SK-N-SH treated with all-trans-retinoic acid at 6 μM for 48 hours (cell line): ENCODE measurements around the gene ARVCF.

Source experiments
- ATAC-seq: fragments of 200-7000 bp; cut with Tn5 transposase; 3 replicates; pipeline ENCODE4 v1.9.1; 2020; ENCODE audit warnings: mild to moderate bottlenecking, moderate library complexity
- ARNTL ChIP-seq: fragments of 450-650 bp; formaldehyde crosslinking; IDR thresholded peaks from 2 replicates; pipeline ENCODE4 v1.5.0; 2020; ENCODE audit warnings: low read depth, mild to moderate bottlenecking, moderate library complexity, borderline replicate concordance
- BACH2 ChIP-seq: fragments of 250-450 bp; sonication (Bioruptor Pico); IDR thresholded peaks from 2 replicates; pipeline ENCODE4 v1.9.0; 2021; ENCODE audit warnings: mild to moderate bottlenecking, borderline replicate concordance
- CREB5 ChIP-seq: fragments of 250-450 bp; sonication (Bioruptor Pico); IDR thresholded peaks from 2 replicates; pipeline ENCODE4 v1.5.1; 2020; ENCODE audit warnings: low read depth, mild to moderate bottlenecking, moderate library complexity
- CSDC2 ChIP-seq: fragments of 250-450 bp; sonication (Bioruptor Pico); IDR thresholded peaks from 2 replicates; pipeline ENCODE4 v1.5.0; 2020; ENCODE audit warnings: mild to moderate bottlenecking, moderate library complexity
- CSRNP3 ChIP-seq: fragments of 250-450 bp; sonication (Bioruptor Pico); IDR thresholded peaks from 2 replicates; pipeline ENCODE4 v1.5.1; 2021; ENCODE audit warnings: mild to moderate bottlenecking, moderate library complexity
- ESRRG ChIP-seq: fragments of 250-450 bp; sonication (Bioruptor Pico); IDR thresholded peaks from 2 replicates; pipeline ENCODE4 v1.6.1; 2021; ENCODE audit warnings: mild to moderate bottlenecking
- GLIS3 ChIP-seq: fragments of 250-450 bp; sonication (Bioruptor Pico); IDR thresholded peaks from 2 replicates; pipeline ENCODE4 v1.5.0; 2020; ENCODE audit warnings: mild to moderate bottlenecking, moderate library complexity
- PATZ1 ChIP-seq: fragments of 250-450 bp; sonication (Bioruptor Pico); IDR thresholded peaks from 2 replicates; pipeline ENCODE4 v1.8.0; 2020; ENCODE audit warnings: mild to moderate bottlenecking, moderate library complexity, borderline replicate concordance
- POU6F1 ChIP-seq: fragments of 250-450 bp; sonication (Bioruptor Pico); IDR thresholded peaks from 2 replicates; pipeline ENCODE4 v1.8.0; 2021; ENCODE audit warnings: low read depth, mild to moderate bottlenecking, moderate library complexity, borderline replicate concordance
- PPARA ChIP-seq: fragments of 250-450 bp; sonication (Bioruptor Pico); IDR thresholded peaks from 2 replicates; pipeline ENCODE4 v1.5.0; 2020; ENCODE audit warnings: mild to moderate bottlenecking, borderline replicate concordance
- RARB ChIP-seq: fragments of 250-450 bp; sonication (Bioruptor Pico); IDR thresholded peaks from 2 replicates; pipeline ENCODE4 v1.8.0; 2021; ENCODE audit warnings: mild to moderate bottlenecking, moderate library complexity
- SNAI2 ChIP-seq: fragments of 250-450 bp; sonication (Bioruptor Pico); IDR thresholded peaks from 2 replicates; pipeline ENCODE4 v1.5.0; 2020; ENCODE audit warnings: mild to moderate bottlenecking, moderate library complexity
- TCF4 ChIP-seq: fragments of 250-450 bp; sonication (Bioruptor Pico); IDR thresholded peaks from 2 replicates; pipeline ENCODE4 v1.8.0; 2021; ENCODE audit warnings: mild to moderate bottlenecking, moderate library complexity, borderline replicate concordance
- TOX ChIP-seq: fragments of 250-450 bp; sonication (Bioruptor Pico); IDR thresholded peaks from 2 replicates; pipeline ENCODE4 v1.8.0; 2021; ENCODE audit warnings: mild to moderate bottlenecking, moderate library complexity, borderline replicate concordance
- ZC3H10 ChIP-seq: fragments of 250-450 bp; sonication (Bioruptor Pico); IDR thresholded peaks from 2 replicates; pipeline ENCODE4 v1.5.1; 2021; ENCODE audit warnings: mild to moderate bottlenecking, moderate library complexity
- ZFP3 ChIP-seq: fragments of 250-450 bp; sonication (Bioruptor Pico); IDR thresholded peaks from 2 replicates; pipeline ENCODE4 v1.5.0; 2020; ENCODE audit warnings: mild to moderate bottlenecking, moderate library complexity
- ZFP30 ChIP-seq: fragments of 450-650 bp; formaldehyde crosslinking; IDR thresholded peaks from 2 replicates; pipeline ENCODE4 v1.5.0; 2022; ENCODE audit warnings: mild to moderate bottlenecking, moderate library complexity
- ZNF565 ChIP-seq: fragments of 450-650 bp; formaldehyde crosslinking; conservative IDR thresholded peaks from 2 replicates; pipeline ENCODE4 v1.5.0; 2020; ENCODE audit warnings: low read depth, mild to moderate bottlenecking, moderate library complexity
- ZNF70 ChIP-seq: fragments of 450-650 bp; formaldehyde crosslinking; IDR thresholded peaks from 2 replicates; pipeline ENCODE4 v1.5.0; 2020; ENCODE audit warnings: mild to moderate bottlenecking, moderate library complexity

The ARVCF gene

GRCh38 chr22:19967850-19968449, 48.7 kb downstream of the ARVCF start:
- no peak for TF ChIP-seq ESRRG (CRISPR knock-in tag)
- no peak for TF ChIP-seq TCF4 (CRISPR knock-in tag)
- TF ChIP-seq POU6F1 (CRISPR knock-in tag): no peak
- no peak for TF ChIP-seq TOX (CRISPR knock-in tag)
- TF ChIP-seq GLIS3 (CRISPR knock-in tag): no peak
- TF ChIP-seq CSDC2 (CRISPR knock-in tag): no peak
- TF ChIP-seq SNAI2 (CRISPR knock-in tag): no peak
- no peak for TF ChIP-seq CSRNP3 (CRISPR knock-in tag)
- no peak for TF ChIP-seq CREB5 (CRISPR knock-in tag)
- TF ChIP-seq PPARA (CRISPR knock-in tag): no peak
- TF ChIP-seq RARB (CRISPR knock-in tag): no peak
- no peak for TF ChIP-seq ZNF70 (CRISPR knock-in tag)
- TF ChIP-seq ZNF565 (CRISPR knock-in tag): no peak
- no peak for TF ChIP-seq ARNTL (CRISPR knock-in tag)
- TF ChIP-seq PATZ1 (CRISPR knock-in tag): no peak
- no peak for TF ChIP-seq ZC3H10 (CRISPR knock-in tag)
- TF ChIP-seq BACH2 (CRISPR knock-in tag): no peak
- TF ChIP-seq ZFP3 (CRISPR knock-in tag): no peak
- ATAC-seq: no peak

- ATAC-seq: no peak
- no peak for TF ChIP-seq ZFP30
- TF ChIP-seq SNAI2 (CRISPR knock-in tag): no peak
- no peak for TF ChIP-seq POU6F1 (CRISPR knock-in tag)
- TF ChIP-seq ZFP3 (CRISPR knock-in tag): no peak
- TF ChIP-seq RARB (CRISPR knock-in tag): no peak
- no peak for TF ChIP-seq CSDC2 (CRISPR knock-in tag)
- TF ChIP-seq ESRRG (CRISPR knock-in tag): no peak
- no peak for TF ChIP-seq PPARA (CRISPR knock-in tag)
- no peak for TF ChIP-seq ZC3H10 (CRISPR knock-in tag)
- TF ChIP-seq, all 23 proteins: peak for 0
These were observed 49.5 kb downstream of the ARVCF start for GRCh38 chr22:19966908-19967750.
